ENCODE results near the gene RHBDD3.

DNA sequence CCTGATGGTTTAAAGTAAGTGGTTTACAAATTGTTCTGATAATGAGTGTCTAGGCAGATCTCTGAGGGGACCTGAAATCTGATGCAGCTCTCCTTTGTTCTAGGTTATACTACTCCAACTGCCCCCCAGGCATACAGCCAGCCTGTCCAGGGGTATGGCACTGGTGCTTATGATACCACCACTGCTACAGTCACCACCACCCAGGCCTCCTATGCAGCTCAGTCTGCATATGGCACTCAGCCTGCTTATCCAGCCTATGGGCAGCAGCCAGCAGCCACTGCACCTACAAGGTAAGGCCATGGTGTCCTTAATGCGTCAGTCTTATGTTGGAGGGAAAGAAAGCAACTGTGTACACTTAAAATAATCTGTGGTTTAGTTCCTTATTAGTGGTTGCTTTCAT is 10.1 kb upstream of the RHBDD3 start:
- TF ChIP-seq RARB (CRISPR knock-in tag; IDR thresholded peaks at IDR 0.05) (no peak), GLIS3 (CRISPR knock-in tag; IDR thresholded peaks at IDR 0.05) (no peak), POU6F1 (CRISPR knock-in tag; IDR thresholded peaks at IDR 0.05; ENCODE audit: borderline replicate concordance, low read depth) (no peak), PATZ1 (CRISPR knock-in tag; IDR thresholded peaks at IDR 0.05; ENCODE audit: borderline replicate concordance) (no peak)

All from SK-N-SH treated with all-trans-retinoic acid at 6 μM for 48 hours (cell line).